NCI-H146 treated with DMSO at 0.1 percent for 48 hours (cell line): ENCODE measurements around the gene MPP4.
A peak's percentile ranks its signal among the peaks of the same experiment; 100 is the strongest.
"Not testable (repeated sequence)": the region's sequence is repeated elsewhere in the genome, so short reads cannot be mapped to it uniquely, and the experiment has no call there.

Source experiments
- DNase-seq: peaks from one replicate; lab custom pipeline; 2025; ENCODE audit not compliant: unreplicated experiment; lab: John Stamatoyannopoulos, UW

MPP4 gene

GRCh38 chr2:201673546-201673945 lies 24.9 kb downstream of the MPP4 start:
- DNase-seq = no peak

- not testable (repeated sequence) for DNase-seq
These were observed 27.2 kb downstream of the MPP4 start for GRCh38 chr2:201671205-201671604.

- no peak for DNase-seq
These were observed 28.6 kb downstream of the MPP4 start for GRCh38 chr2:201669865-201670264.

GRCh38 chr2:201668402-201668910 lies 30.0 kb downstream of the MPP4 start:
- DNase-seq = no peak

GRCh38 chr2:201664334-201664733 lies 34.1 kb downstream of the MPP4 start:
- DNase-seq = no peak

GRCh38 chr2:201661366-201661765 lies 37.1 kb downstream of the MPP4 start:
- DNase-seq = no peak

GRCh38 chr2:201660293-201660895 lies 38.0 kb downstream of the MPP4 start:
- DNase-seq = no peak

- DNase-seq = no peak
These were observed 41.7 kb downstream of the MPP4 start for GRCh38 chr2:201656740-201657139.

- DNase-seq = no peak
These were observed 42.3 kb downstream of the MPP4 start for GRCh38 chr2:201656102-201656501.

GRCh38 chr2:201654616-201655384 lies 43.6 kb downstream of the MPP4 start:
- DNase-seq = no peak

GRCh38 chr2:201653221-201653620 lies 45.2 kb downstream of the MPP4 start:
- no peak for DNase-seq

GRCh38 chr2:201649442-201649841 lies 49.0 kb downstream of the MPP4 start:
- no peak for DNase-seq

- DNase-seq = no peak
These were observed 51.0 kb downstream of the MPP4 start for GRCh38 chr2:201647431-201647830.

- no peak for DNase-seq
These were observed 54.4 kb downstream of the MPP4 start for GRCh38 chr2:201644001-201644400.

- no peak for DNase-seq
These were observed 55.1 kb downstream of the MPP4 start, which contains the start of gene TMEM237 for GRCh38 chr2:201643216-201643890. Gene TMEM237, minus strand, starts transcription at chr2:201643503. Its CDS starts 103 bp downstream, at chr2:201643400.

GRCh38 chr2:201642579-201643215 lies 55.7 kb downstream of the MPP4 start:
- peak; percentile 60 for DNase-seq

GRCh38 chr2:201642086-201642578 lies 56.3 kb downstream of the MPP4 start:
- DNase-seq = peak; percentile 60

GRCh38 chr2:201639205-201639604 lies 59.2 kb downstream of the MPP4 start:
- no peak for DNase-seq

- no peak for DNase-seq
These were observed 60.1 kb downstream of the MPP4 start for GRCh38 chr2:201638326-201638725.

GRCh38 chr2:201633661-201634249 lies 64.7 kb downstream of the MPP4 start:
- DNase-seq = no peak

- DNase-seq = no peak
These were observed 67.4 kb downstream of the MPP4 start for GRCh38 chr2:201631041-201631440.
